ENCODE measurements around the gene FUT1. TPM values are rescaled to one million over a fixed set of nuclear protein-coding genes. Genes with fewer than 3 reads are reported as not detected.
A peak's percentile ranks its signal among the peaks of the same experiment; 100 is the strongest.

FUT1 gene
- total RNA-seq, 1 donor from 2014 or later, result 0.82 TPM

- FAIRE-seq (no peak), DNase-seq (ENCODE audit: low spot score in 2 of 2) (peak; percentile 82 to 86)
Measured at GRCh38 chr19:48745208-48745995, 7.0 kb downstream of the FUT1 start.

GRCh38 chr19:48742096-48742495, 10.3 kb downstream of the FUT1 start:
- DNase-seq (ENCODE audit: low spot score in 2 of 2), result no peak
- FAIRE-seq, result no peak

- no peak for FAIRE-seq
Measured at GRCh38 chr19:48741129-48741999, 11.1 kb downstream of the FUT1 start.

GRCh38 chr19:48740164-48740972, 12.1 kb downstream of the FUT1 start, which contains the start of gene RASIP1:
TSS of gene RASIP1 (minus strand) at chr19:48740610. CDS start at chr19:48740282, 328 bp downstream.
- DNase-seq (ENCODE audit: low spot score in 2 of 2) (no peak), FAIRE-seq (no peak)

More at GRCh38 chr19:48741129-48741999, 11.1 kb downstream of the FUT1 start:
- DNase-seq (ENCODE audit: low spot score in 2 of 2), result peak in 1 of 2 donors; percentile 63

- FAIRE-seq (no peak), DNase-seq (ENCODE audit: low spot score in 2 of 2) (no peak)
Measured at GRCh38 chr19:48739404-48740163, 12.9 kb downstream of the FUT1 start.

GRCh38 chr19:48738557-48739403, 13.7 kb downstream of the FUT1 start:
- FAIRE-seq, result no peak
- peak; percentile 91 to 96 for DNase-seq (ENCODE audit: low spot score in 2 of 2)

GRCh38 chr19:48737360-48737998, 15.0 kb downstream of the FUT1 start:
- no peak for FAIRE-seq

GRCh38 chr19:48735031-48735615, 17.3 kb downstream of the FUT1 start:
- FAIRE-seq, result no peak

More at GRCh38 chr19:48737360-48737998, 15.0 kb downstream of the FUT1 start:
- DNase-seq (ENCODE audit: low spot score in 2 of 2), result no peak

GRCh38 chr19:48734625-48735024, 17.8 kb downstream of the FUT1 start:
- no peak for DNase-seq (ENCODE audit: low spot score in 2 of 2)
- no peak for FAIRE-seq

More at GRCh38 chr19:48735031-48735615, 17.3 kb downstream of the FUT1 start:
- no peak for DNase-seq (ENCODE audit: low spot score in 2 of 2)

GRCh38 chr19:48731452-48731851, 21.0 kb downstream of the FUT1 start:
- FAIRE-seq (no peak), DNase-seq (ENCODE audit: low spot score in 2 of 2) (no peak)

GRCh38 chr19:48728911-48729664, 23.4 kb downstream of the FUT1 start:
- no peak for FAIRE-seq
- no peak for DNase-seq (ENCODE audit: low spot score in 2 of 2)

- FAIRE-seq (no peak), DNase-seq (ENCODE audit: low spot score in 2 of 2) (peak in 1 of 2 donors; percentile 37)
Measured at GRCh38 chr19:48726556-48726955, 25.9 kb downstream of the FUT1 start.

GRCh38 chr19:48724796-48725753, 27.4 kb downstream of the FUT1 start:
- FAIRE-seq (no peak), DNase-seq (ENCODE audit: low spot score in 2 of 2) (peak; percentile 71 to 75)

- FAIRE-seq, result no peak
Measured at GRCh38 chr19:48722196-48722708, 30.2 kb downstream of the FUT1 start.

GRCh38 chr19:48720613-48721296, 31.7 kb downstream of the FUT1 start:
- DNase-seq (ENCODE audit: low spot score in 2 of 2) (peak; percentile 97 to 98), FAIRE-seq (peak; percentile 90)

More at GRCh38 chr19:48722196-48722708, 30.2 kb downstream of the FUT1 start:
- DNase-seq (ENCODE audit: low spot score in 2 of 2), result no peak

All from frontal cortex (tissue), 4 donors.